WTC11 (cell line): ENCODE data around the gene COL2A1. TPM values are rescaled to one million over a fixed set of nuclear protein-coding genes. Genes with fewer than 3 reads are reported as not detected.

ENCODE experiments used
- ATAC-seq: fragments of 200-7000 bp; cut with Tn5 transposase; 2 replicates; pipeline ENCODE4 v1.10.0; 2021; ENCODE audit warnings: mild to moderate bottlenecking, moderate library complexity
- CTCF ChIA-PET: fragments of 300-600 bp; sonication (Branson Sonifier 250); formaldehyde crosslinking; loops from one replicate; lab custom pipeline; 2021; ENCODE audit warnings: antibody characterized with exemption; lab: Charles Lee
- POLR2A ChIA-PET: fragments of 350-600 bp; sonication (Branson Sonifier 250); formaldehyde crosslinking; loops from one replicate; lab custom pipeline; 2021; ENCODE audit warnings: antibody characterized with exemption; lab: Charles Lee
- DNase-seq: peaks from one replicate; pipeline ENCODE4 v3.0.0; 2021; ENCODE audit warnings: low spot score
- H3K27ac Mint-ChIP-seq: 2 replicates; pipeline ENCODE4 v1.8.0; 2021; ENCODE audit warnings: mixed read lengths
- H3K27me3 Mint-ChIP-seq: 2 replicates; pipeline ENCODE4 v1.8.0; 2021; ENCODE audit warnings: low read depth, mild to moderate bottlenecking, moderate library complexity, mixed read lengths
- H3K36me3 Mint-ChIP-seq: 2 replicates; pipeline ENCODE4 v1.8.0; 2021; ENCODE audit warnings: mixed read lengths
- H3K4me1 Mint-ChIP-seq: 2 replicates; pipeline ENCODE4 v1.8.0; 2022; ENCODE audit warnings: mixed read lengths
- H3K4me3 Mint-ChIP-seq: 2 replicates; pipeline ENCODE4 v1.8.0; 2021; ENCODE audit warnings: mild to moderate bottlenecking, moderate library complexity, mixed read lengths
- H3K9me3 Mint-ChIP-seq: 2 replicates; pipeline ENCODE4 v1.8.0; 2021; ENCODE audit warnings: mixed read lengths
- AFF4 ChIP-seq: sonication (generic); formaldehyde crosslinking; IDR thresholded peaks from 2 replicates; pipeline ENCODE4 v1.8.1; 2023; ENCODE audit warnings: mild to moderate bottlenecking, missing genetic modification reagents, borderline replicate concordance
- E2F4 ChIP-seq: sonication (generic); formaldehyde crosslinking; IDR thresholded peaks from 2 replicates; pipeline ENCODE4 v1.8.1; 2022; ENCODE audit warnings: low read depth, mild to moderate bottlenecking, moderate library complexity, missing genetic modification reagents, borderline replicate concordance
- E2F5 ChIP-seq: sonication (generic); formaldehyde crosslinking; IDR thresholded peaks from 2 replicates; pipeline ENCODE4 v1.8.1; 2022; ENCODE audit warnings: mild to moderate bottlenecking, moderate library complexity, missing genetic modification reagents
- GRHL2 ChIP-seq: fragments of 250-450 bp; sonication (Bioruptor Pico); IDR thresholded peaks from 2 replicates; pipeline ENCODE4 v1.8.0; 2022; ENCODE audit warnings: mild to moderate bottlenecking, moderate library complexity; ENCODE audit not compliant: insufficient replicate concordance, severe bottlenecking
- HMGA2 ChIP-seq: fragments of 250-450 bp; sonication (Bioruptor Pico); IDR thresholded peaks from 2 replicates; pipeline ENCODE4 v1.4.0; 2021; ENCODE audit warnings: mild to moderate bottlenecking, moderate library complexity
- NFYB ChIP-seq: sonication (generic); formaldehyde crosslinking; conservative IDR thresholded peaks from 2 replicates; pipeline ENCODE4 v1.8.0; 2022; ENCODE audit warnings: low read depth, missing genetic modification reagents
- OVOL2 ChIP-seq: fragments of 250-450 bp; sonication (Bioruptor Pico); IDR thresholded peaks from 2 replicates; pipeline ENCODE4 v1.9.0; 2021; ENCODE audit warnings: mild to moderate bottlenecking, borderline replicate concordance
- SP1 ChIP-seq: sonication (generic); formaldehyde crosslinking; conservative IDR thresholded peaks from 2 replicates; pipeline ENCODE4 v1.8.1; 2022; ENCODE audit warnings: missing genetic modification reagents
- TCF7 ChIP-seq: sonication (generic); formaldehyde crosslinking; IDR thresholded peaks from 2 replicates; pipeline ENCODE4 v1.8.0; 2022; ENCODE audit warnings: mild to moderate bottlenecking, low read depth, missing genetic modification reagents, moderate library complexity
- TP53 ChIP-seq: sonication (generic); formaldehyde crosslinking; IDR thresholded peaks from 2 replicates; pipeline ENCODE4 v1.8.1; 2023; ENCODE audit warnings: mild to moderate bottlenecking, missing genetic modification reagents
- ZNF138 ChIP-seq: sonication (generic); formaldehyde crosslinking; conservative IDR thresholded peaks from 2 replicates; pipeline ENCODE4 v1.8.1; 2022; ENCODE audit warnings: mild to moderate bottlenecking, moderate library complexity, missing genetic modification reagents
- ZNF263 ChIP-seq: sonication (generic); formaldehyde crosslinking; IDR thresholded peaks from 2 replicates; pipeline ENCODE4 v1.8.1; 2022; ENCODE audit warnings: low read depth, mild to moderate bottlenecking, moderate library complexity, missing genetic modification reagents
- ZNF416 ChIP-seq: fragments of 250-450 bp; sonication (Bioruptor Pico); IDR thresholded peaks from 2 replicates; pipeline ENCODE4 v1.9.0; 2021; ENCODE audit warnings: mild to moderate bottlenecking, inconsistent platforms
- ZNF671 ChIP-seq: fragments of 250-450 bp; sonication (Bioruptor Pico); IDR thresholded peaks from 2 replicates; pipeline ENCODE4 v1.8.0; 2021; ENCODE audit warnings: mild to moderate bottlenecking
- total RNA-seq: library from RNA; stranded (reverse); gene quantifications from 3 replicates; pipeline ENCODE4 v1.2.3, GENCODE V29; 2021
- TF ChIP-seq, protein P1 (sequence below): sonication (generic); formaldehyde crosslinking; IDR thresholded peaks from 2 replicates; pipeline ENCODE4 v1.8.1; 2023; ENCODE audit warnings: mild to moderate bottlenecking, missing genetic modification reagents, moderate library complexity
- TF ChIP-seq, protein P2 (sequence below): sonication (generic); formaldehyde crosslinking; conservative IDR thresholded peaks from 2 replicates; pipeline ENCODE4 v1.8.1; 2023; ENCODE audit warnings: mild to moderate bottlenecking, low read depth, missing genetic modification reagents, moderate library complexity
- TF ChIP-seq, protein P3 (sequence below): sonication (generic); formaldehyde crosslinking; IDR thresholded peaks from 2 replicates; pipeline ENCODE4 v1.8.1; 2022; ENCODE audit warnings: mild to moderate bottlenecking, missing genetic modification reagents, moderate library complexity, borderline replicate concordance
- TF ChIP-seq, protein P4 (sequence below): sonication (generic); formaldehyde crosslinking; IDR thresholded peaks from 2 replicates; pipeline ENCODE4 v1.8.1; 2023; ENCODE audit warnings: mild to moderate bottlenecking, missing genetic modification reagents, moderate library complexity

The COL2A1 gene
- total RNA-seq, 1 experiment from 2014 or later = 20.9 TPM

- Mint-ChIP-seq H3K4me1 (0 out of 2 replicates have a peak, but pooled peaks cover under 1% of the 10 kb centered on the region), H3K9me3 (no peaks in the 10 kb centered on the region), H3K27me3 (peaks cover 100% of the 10 kb centered on the region), H3K36me3 (no peaks in the 10 kb centered on the region), H3K27ac (no peak overlapping the region), H3K4me3 (no peak overlapping the region)
- ChIA-PET CTCF (interaction anchor here (1.0 kb wide), 2 partner anchors 11 to 53 kb away, joined by 4 read pairs; partner anchors contain the start of gene TMEM106C), POLR2A (no interaction called here)
- ATAC-seq (no peak), DNase-seq (no peak)
- no peak for TF ChIP-seq SP1
- TF ChIP-seq ZNF138 = no peak
- no peak for TF ChIP-seq OVOL2 (CRISPR knock-in tag)
- TF ChIP-seq NFYB (CRISPR knock-in tag) = no peak
- TF ChIP-seq ZNF671 = no peak
- TF ChIP-seq, protein P1, sequence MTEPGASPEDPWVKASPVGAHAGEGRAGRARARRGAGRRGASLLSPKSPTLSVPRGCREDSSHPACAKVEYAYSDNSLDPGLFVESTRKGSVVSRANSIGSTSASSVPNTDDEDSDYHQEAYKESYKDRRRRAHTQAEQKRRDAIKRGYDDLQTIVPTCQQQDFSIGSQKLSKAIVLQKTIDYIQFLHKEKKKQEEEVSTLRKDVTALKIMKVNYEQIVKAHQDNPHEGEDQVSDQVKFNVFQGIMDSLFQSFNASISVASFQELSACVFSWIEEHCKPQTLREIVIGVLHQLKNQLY (CRISPR knock-in tag) = no peak
- TF ChIP-seq, protein P2, sequence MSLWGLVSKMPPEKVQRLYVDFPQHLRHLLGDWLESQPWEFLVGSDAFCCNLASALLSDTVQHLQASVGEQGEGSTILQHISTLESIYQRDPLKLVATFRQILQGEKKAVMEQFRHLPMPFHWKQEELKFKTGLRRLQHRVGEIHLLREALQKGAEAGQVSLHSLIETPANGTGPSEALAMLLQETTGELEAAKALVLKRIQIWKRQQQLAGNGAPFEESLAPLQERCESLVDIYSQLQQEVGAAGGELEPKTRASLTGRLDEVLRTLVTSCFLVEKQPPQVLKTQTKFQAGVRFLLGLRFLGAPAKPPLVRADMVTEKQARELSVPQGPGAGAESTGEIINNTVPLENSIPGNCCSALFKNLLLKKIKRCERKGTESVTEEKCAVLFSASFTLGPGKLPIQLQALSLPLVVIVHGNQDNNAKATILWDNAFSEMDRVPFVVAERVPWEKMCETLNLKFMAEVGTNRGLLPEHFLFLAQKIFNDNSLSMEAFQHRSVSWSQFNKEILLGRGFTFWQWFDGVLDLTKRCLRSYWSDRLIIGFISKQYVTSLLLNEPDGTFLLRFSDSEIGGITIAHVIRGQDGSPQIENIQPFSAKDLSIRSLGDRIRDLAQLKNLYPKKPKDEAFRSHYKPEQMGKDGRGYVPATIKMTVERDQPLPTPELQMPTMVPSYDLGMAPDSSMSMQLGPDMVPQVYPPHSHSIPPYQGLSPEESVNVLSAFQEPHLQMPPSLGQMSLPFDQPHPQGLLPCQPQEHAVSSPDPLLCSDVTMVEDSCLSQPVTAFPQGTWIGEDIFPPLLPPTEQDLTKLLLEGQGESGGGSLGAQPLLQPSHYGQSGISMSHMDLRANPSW (CRISPR knock-in tag) = no peak
- no peak for TF ChIP-seq E2F5
- no peak for TF ChIP-seq AFF4
- no peak for TF ChIP-seq TP53 (CRISPR knock-in tag)
- TF ChIP-seq, protein P3, sequence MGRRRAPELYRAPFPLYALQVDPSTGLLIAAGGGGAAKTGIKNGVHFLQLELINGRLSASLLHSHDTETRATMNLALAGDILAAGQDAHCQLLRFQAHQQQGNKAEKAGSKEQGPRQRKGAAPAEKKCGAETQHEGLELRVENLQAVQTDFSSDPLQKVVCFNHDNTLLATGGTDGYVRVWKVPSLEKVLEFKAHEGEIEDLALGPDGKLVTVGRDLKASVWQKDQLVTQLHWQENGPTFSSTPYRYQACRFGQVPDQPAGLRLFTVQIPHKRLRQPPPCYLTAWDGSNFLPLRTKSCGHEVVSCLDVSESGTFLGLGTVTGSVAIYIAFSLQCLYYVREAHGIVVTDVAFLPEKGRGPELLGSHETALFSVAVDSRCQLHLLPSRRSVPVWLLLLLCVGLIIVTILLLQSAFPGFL (CRISPR knock-in tag) = no peak
- TF ChIP-seq GRHL2 = no peak
- TF ChIP-seq ZNF416 (CRISPR knock-in tag) = no peak
- no peak for TF ChIP-seq HMGA2 (CRISPR knock-in tag)
- TF ChIP-seq ZNF263 = no peak
- no peak for TF ChIP-seq TCF7 (CRISPR knock-in tag)
- TF ChIP-seq E2F4 (CRISPR knock-in tag) = no peak
- TF ChIP-seq, protein P4, sequence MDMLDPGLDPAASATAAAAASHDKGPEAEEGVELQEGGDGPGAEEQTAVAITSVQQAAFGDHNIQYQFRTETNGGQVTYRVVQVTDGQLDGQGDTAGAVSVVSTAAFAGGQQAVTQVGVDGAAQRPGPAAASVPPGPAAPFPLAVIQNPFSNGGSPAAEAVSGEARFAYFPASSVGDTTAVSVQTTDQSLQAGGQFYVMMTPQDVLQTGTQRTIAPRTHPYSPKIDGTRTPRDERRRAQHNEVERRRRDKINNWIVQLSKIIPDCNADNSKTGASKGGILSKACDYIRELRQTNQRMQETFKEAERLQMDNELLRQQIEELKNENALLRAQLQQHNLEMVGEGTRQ (CRISPR knock-in tag) = no peak
Observed at GRCh38 chr12:48016373-48017020, 12.2 kb upstream of the COL2A1 start.
